NCI-H1105 (cell line): ENCODE measurements around the gene STH.

Source experiments
- DNase-seq: peaks from one replicate; lab custom pipeline; 2025; lab: John Stamatoyannopoulos, UW

The STH gene

GRCh38 chr17:46027048-46027975 lies 28.3 kb downstream of the STH start:
- peak; percentile 26 for DNase-seq

- no peak for DNase-seq
Measured at GRCh38 chr17:46027976-46028325, 28.9 kb downstream of the STH start.

- DNase-seq: no peak
Measured at GRCh38 chr17:46028374-46028773, 29.3 kb downstream of the STH start.

GRCh38 chr17:46028981-46029565 lies 30.0 kb downstream of the STH start:
- no peak for DNase-seq

- no peak for DNase-seq
Measured at GRCh38 chr17:46029627-46030026, 30.6 kb downstream of the STH start.

GRCh38 chr17:46030752-46031151 lies 31.7 kb downstream of the STH start:
- DNase-seq: no peak

GRCh38 chr17:46031440-46031839 lies 32.4 kb downstream of the STH start:
- no peak for DNase-seq

GRCh38 chr17:46031920-46032319 lies 32.9 kb downstream of the STH start:
- no peak for DNase-seq

- DNase-seq: no peak
Measured at GRCh38 chr17:46032909-46033308, 33.9 kb downstream of the STH start.

- DNase-seq: no peak
Measured at GRCh38 chr17:46033392-46033791, 34.3 kb downstream of the STH start.

- DNase-seq: no peak
Measured at GRCh38 chr17:46035112-46035818, 36.2 kb downstream of the STH start.

- DNase-seq: no peak
Measured at GRCh38 chr17:46036491-46036890, 37.4 kb downstream of the STH start.

GRCh38 chr17:46037722-46038255 lies 38.7 kb downstream of the STH start:
- no peak for DNase-seq

- no peak for DNase-seq
Measured at GRCh38 chr17:46038414-46038813, 39.4 kb downstream of the STH start.

- no peak for DNase-seq
Measured at GRCh38 chr17:46038937-46039336, 39.9 kb downstream of the STH start.

- peak; percentile 12 for DNase-seq
Measured at GRCh38 chr17:46039592-46040186, 40.6 kb downstream of the STH start.

GRCh38 chr17:46042246-46042645 lies 43.2 kb downstream of the STH start:
- DNase-seq: no peak

GRCh38 chr17:46042925-46043324 lies 43.9 kb downstream of the STH start:
- DNase-seq: no peak

GRCh38 chr17:46043606-46044005 lies 44.6 kb downstream of the STH start:
- no peak for DNase-seq

- peak; percentile 66 for DNase-seq
Measured at GRCh38 chr17:46044286-46044928, 45.4 kb downstream of the STH start.

GRCh38 chr17:46044989-46045388 lies 45.9 kb downstream of the STH start:
- no peak for DNase-seq

- DNase-seq: no peak
Measured at GRCh38 chr17:46045639-46046038, 46.6 kb downstream of the STH start.
